Neuronal stem cell (in vitro differentiated cells): Measurements from ENCODE around the gene PNMA6F.

Experiments
- DNase-seq: peaks from one replicate; pipeline ENCODE4 v3.0.0-alpha.2; 2013; ENCODE audit warnings: low spot score
- H2AFZ ChIP-seq: one replicate; pipeline ENCODE4 v1.6.1; 2013; ENCODE audit warnings: mild to moderate bottlenecking, low read length, inconsistent platforms
- H2AK5ac ChIP-seq: 2 replicates; pipeline ENCODE4 v1.6.1; 2013; ENCODE audit warnings: low read depth, mild to moderate bottlenecking, inconsistent platforms, low read length, moderate library complexity, mixed read lengths
- H2BK120ac ChIP-seq: 2 replicates; pipeline ENCODE4 v1.6.1; 2013; ENCODE audit warnings: low read depth, mild to moderate bottlenecking, inconsistent platforms, low read length, moderate library complexity, mixed read lengths
- H2BK12ac ChIP-seq: one replicate; pipeline ENCODE4 v1.6.1; 2013; ENCODE audit warnings: low read length, inconsistent platforms
- H2BK15ac ChIP-seq: 2 replicates; pipeline ENCODE4 v1.6.1; 2013; ENCODE audit warnings: mild to moderate bottlenecking, low read length, inconsistent platforms, mixed read lengths
- H2BK5ac ChIP-seq: one replicate; pipeline ENCODE4 v1.6.1; 2013; ENCODE audit warnings: inconsistent platforms, mild to moderate bottlenecking, low read length, moderate library complexity
- H3K14ac ChIP-seq: one replicate; pipeline ENCODE4 v1.6.1; 2013; ENCODE audit warnings: low read length, inconsistent platforms
- H3K18ac ChIP-seq: 2 replicates; pipeline ENCODE4 v1.6.1; 2013; ENCODE audit warnings: low read length, inconsistent platforms
- H3K23ac ChIP-seq: 2 replicates; pipeline ENCODE4 v1.6.1; 2013; ENCODE audit warnings: low read depth, mild to moderate bottlenecking, mixed read lengths, low read length, inconsistent platforms; ENCODE audit not compliant: poor library complexity
- H3K27ac ChIP-seq: replicated peaks from 3 replicates; pipeline ENCODE4 v1.5.1; 2013; ENCODE audit warnings: low read length, inconsistent platforms
- H3K27me3 ChIP-seq, 3 experiments: 2 replicates each; pipeline ENCODE4 v1.6.1; 2013; ENCODE audit warnings: low read length in 3 of 3, mild to moderate bottlenecking in 2 of 3, inconsistent platforms in 1 of 3, low read depth in 1 of 3, mixed read lengths in 1 of 3, moderate library complexity in 1 of 3; ENCODE audit not compliant: control insufficient read depth in 3 of 3, insufficient read depth in 3 of 3
- H3K36me3 ChIP-seq, 2 donors: replicated peaks in 1 of 2; 2 replicates each; pipeline ENCODE4 v1.6.1; 2013; ENCODE audit warnings: low read length in 2 of 2; ENCODE audit not compliant: control insufficient read depth in 2 of 2, insufficient read depth in 2 of 2
- H3K4ac ChIP-seq: 2 replicates; pipeline ENCODE4 v1.6.1; 2013; ENCODE audit warnings: inconsistent platforms, mild to moderate bottlenecking, low read length, moderate library complexity
- H3K4me1 ChIP-seq, 2 donors: 1 replicate in 1 of 2; 2 replicates in 1 of 2; pipeline ENCODE4 v1.6.1; 2013; ENCODE audit warnings: low read length in 2 of 2, low read depth in 1 of 2; ENCODE audit not compliant: control insufficient read depth in 2 of 2, insufficient read depth in 1 of 2
- H3K4me2 ChIP-seq: one replicate; pipeline ENCODE4 v1.6.1; 2013; ENCODE audit warnings: mild to moderate bottlenecking, low read length, inconsistent platforms; ENCODE audit not compliant: insufficient read depth, poor library complexity, severe bottlenecking
- H3K4me3 ChIP-seq, 2 donors: 2 replicates each; pipeline ENCODE4 v1.5.1; 2013; ENCODE audit warnings: low read length in 2 of 2, mild to moderate bottlenecking in 2 of 2, inconsistent platforms in 1 of 2, moderate library complexity in 1 of 2
- H3K79me1 ChIP-seq: one replicate; pipeline ENCODE4 v1.6.1; 2013; ENCODE audit warnings: low read depth, mild to moderate bottlenecking, inconsistent platforms, low read length, moderate library complexity
- H3K9ac ChIP-seq: one replicate; pipeline ENCODE4 v1.6.1; 2013; ENCODE audit warnings: mild to moderate bottlenecking, low read depth, low read length, inconsistent platforms; ENCODE audit not compliant: poor library complexity
- H3K9me3 ChIP-seq, 2 donors: replicated peaks in 1 of 2; 2 replicates each; pipeline versions ENCODE3 to v1.6.1; 2013; ENCODE audit warnings: low read length in 2 of 2, mild to moderate bottlenecking in 2 of 2, inconsistent platforms in 1 of 2, low read depth in 1 of 2, mixed read lengths in 1 of 2, moderate library complexity in 1 of 2; ENCODE audit not compliant: control insufficient read depth in 2 of 2, insufficient read depth in 1 of 2
- H4K8ac ChIP-seq: one replicate; pipeline ENCODE4 v1.6.1; 2013; ENCODE audit warnings: low read depth, mild to moderate bottlenecking, inconsistent platforms, low read length, moderate library complexity
- H4K91ac ChIP-seq: one replicate; pipeline ENCODE4 v1.6.1; 2013; ENCODE audit warnings: low read length, low read depth, mild to moderate bottlenecking, inconsistent platforms; ENCODE audit not compliant: poor library complexity
- WGBS, 2 donors: extraction: QIAGEN DNeasy Blood & Tissue Kit; methylation state at CpG; one replicate each; pipeline ENCODE4 v1.1.7; 2013; ENCODE audit warnings: missing lambda C conversion rate in 2 of 2, mixed read lengths in 1 of 2; ENCODE audit not compliant: insufficient read length in 2 of 2, insufficient replicate concordance in 1 of 2; ENCODE audit errors: extremely low coverage in 2 of 2; 5-methylcytosine and 5-hydroxymethylcytosine counted together

Gene PNMA6F

DNA sequence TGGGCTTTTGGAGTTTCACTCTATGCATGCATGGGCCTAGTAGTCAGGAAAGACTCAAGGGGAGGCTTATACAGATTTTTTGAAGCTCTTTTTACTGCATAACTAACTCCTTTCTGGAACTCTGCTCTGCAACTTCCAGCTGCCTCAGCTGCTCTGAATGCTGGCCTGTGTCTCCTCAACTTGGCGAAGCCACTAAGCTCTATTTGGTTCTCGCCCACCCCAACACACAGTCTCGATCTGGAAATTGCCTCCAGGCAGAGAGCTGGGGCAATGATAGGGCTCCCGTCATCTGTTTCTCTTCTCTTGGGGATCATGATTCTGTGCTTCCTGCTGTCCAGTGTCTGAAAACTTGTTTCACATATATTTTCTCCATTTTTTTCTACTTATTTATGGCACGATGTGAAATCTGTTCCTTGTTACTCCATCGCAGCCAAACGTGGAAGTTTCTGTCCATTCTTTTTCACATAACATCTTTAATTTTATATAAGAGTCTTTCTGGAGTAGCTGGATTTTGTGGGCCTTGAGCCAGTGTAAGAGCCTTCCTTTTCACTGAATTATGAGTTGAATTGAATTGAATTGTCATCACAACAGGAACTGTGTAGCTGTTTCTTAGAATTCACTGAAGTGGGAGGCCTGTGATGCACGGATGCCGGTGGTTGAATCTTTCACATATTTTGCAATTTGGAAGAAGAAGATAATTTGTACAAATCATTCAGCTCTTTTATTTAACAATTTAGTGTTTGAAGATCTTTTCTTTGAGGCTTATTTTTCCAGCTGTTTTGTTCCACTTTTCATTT, 21.4 kb upstream of the PNMA6F start:
- Histone ChIP-seq H2BK12ac (no peak overlapping the region), H2BK120ac (no peak overlapping the region), H3K27ac (no peak overlapping the region), H3K4me3 (no peak overlapping the region), H4K91ac (no peak overlapping the region), H3K4me1 (no peaks in the 10 kb centered on the region), H3K9me3 (no peaks in the 10 kb centered on the region), H3K79me1 (no peaks in the 10 kb centered on the region), H2AK5ac (no peak overlapping the region), H3K4ac (no peak overlapping the region), H3K18ac (no peak overlapping the region), H3K4me2 (no peak overlapping the region), H2BK5ac (no peak overlapping the region), H2BK15ac (no peak overlapping the region), H3K23ac (no peak overlapping the region), H3K14ac (no peak overlapping the region), H3K36me3 (peaks cover 10 to 72% of the 10 kb centered on the region in 2 donors), H4K8ac (no peak overlapping the region), H2AFZ (no peak overlapping the region), H3K27me3 (peaks cover 0 to 6% (median 0%) of the 10 kb centered on the region in 3 experiments), H3K9ac (no peak overlapping the region)
- WGBS, 2 donors = no CpG with 5 or more reads among the region's 9 CpGs
- DNase-seq = no peak

- Histone ChIP-seq H2AK5ac (no peak overlapping the region), H3K9ac (no peak overlapping the region), H3K23ac (no peak overlapping the region), H3K4ac (no peak overlapping the region), H3K18ac (no peak overlapping the region), H3K27me3 (peaks cover 0 to 12% (median 0%) of the 10 kb centered on the region in 3 experiments), H2BK15ac (no peak overlapping the region), H3K14ac (no peak overlapping the region), H3K4me1 (no peaks in the 10 kb centered on the region), H4K91ac (no peak overlapping the region), H3K4me3 (no peak overlapping the region), H3K4me2 (no peak overlapping the region), H3K36me3 (peaks cover 7 to 64% of the 10 kb centered on the region in 2 donors), H3K9me3 (no peaks in the 10 kb centered on the region), H2BK120ac (no peak overlapping the region), H3K27ac (no peak overlapping the region), H3K79me1 (no peaks in the 10 kb centered on the region), H4K8ac (no peak overlapping the region), H2BK5ac (no peak overlapping the region), H2AFZ (no peak overlapping the region), H2BK12ac (no peak overlapping the region)
- DNase-seq = no peak
- no CpG with 5 or more reads among the region's 6 CpGs for WGBS, 2 donors
These were observed 18.5 kb upstream of the PNMA6F start for GRCh38 chrX:153340111-153340510.

GRCh38 chrX:153339662-153340061, 18.1 kb upstream of the PNMA6F start:
- Histone ChIP-seq H4K91ac (no peak overlapping the region), H3K27me3 (peaks cover 0 to 12% (median 0%) of the 10 kb centered on the region in 3 experiments), H3K23ac (no peak overlapping the region), H3K4me1 (no peaks in the 10 kb centered on the region), H3K79me1 (no peaks in the 10 kb centered on the region), H3K9me3 (no peaks in the 10 kb centered on the region), H4K8ac (no peak overlapping the region), H2BK5ac (no peak overlapping the region), H3K9ac (no peak overlapping the region), H3K4ac (no peak overlapping the region), H2BK15ac (no peak overlapping the region), H2BK12ac (no peak overlapping the region), H3K18ac (no peak overlapping the region), H2AK5ac (no peak overlapping the region), H3K4me3 (no peak overlapping the region), H3K36me3 (peaks cover 4 to 60% of the 10 kb centered on the region in 2 donors), H3K27ac (no peak overlapping the region), H3K4me2 (no peak overlapping the region), H2BK120ac (no peak overlapping the region), H2AFZ (no peak overlapping the region), H3K14ac (no peak overlapping the region)
- DNase-seq = no peak
- no CpG with 5 or more reads among the region's 4 CpGs for WGBS, 2 donors

- Histone ChIP-seq H3K4me1 (no peaks in the 10 kb centered on the region), H3K23ac (no peak overlapping the region), H3K4me2 (no peak overlapping the region), H3K4me3 (no peak overlapping the region), H3K9me3 (no peaks in the 10 kb centered on the region), H2BK15ac (no peak overlapping the region), H3K14ac (no peak overlapping the region), H3K4ac (no peak overlapping the region), H2BK120ac (no peak overlapping the region), H4K91ac (no peak overlapping the region), H3K36me3 (peaks cover 0 to 51% of the 10 kb centered on the region in 2 donors), H3K18ac (no peak overlapping the region), H3K27ac (no peak overlapping the region), H2BK5ac (no peak overlapping the region), H2AFZ (no peak overlapping the region), H2AK5ac (no peak overlapping the region), H4K8ac (no peak overlapping the region), H2BK12ac (no peak overlapping the region), H3K27me3 (peaks cover 0 to 7% (median 0%) of the 10 kb centered on the region in 3 experiments), H3K79me1 (peaks cover 2% of the 10 kb centered on the region), H3K9ac (no peak overlapping the region)
- DNase-seq = no peak
- WGBS, 2 donors = no CpG with 5 or more reads among the region's 7 CpGs
These were observed 17.3 kb upstream of the PNMA6F start for GRCh38 chrX:153338836-153339235.
